Kidney (tissue), 14 donors: ENCODE results near the gene PRICKLE1. TPM values are rescaled to one million over a fixed set of nuclear protein-coding genes. Genes with fewer than 3 reads are reported as not detected.

ENCODE experiments used
- DNase-seq, 5 donors: peaks; one replicate each; pipeline ENCODE4 v3.0.0-alpha.2; 2013 to 2020
- FAIRE-seq: peaks from 2 replicates; lab custom pipeline; 2012; peaks lifted over from hg19 to GRCh38; lab: Jason Lieb, UNC
- H3K27ac ChIP-seq, 2 donors: one replicate each; pipeline ENCODE4 v1.7.0; 2013; ENCODE audit warnings: low read depth in 2 of 2, low read length in 2 of 2, inconsistent platforms in 1 of 2
- H3K27me3 ChIP-seq: one replicate; pipeline ENCODE4 v1.7.1; 2013; ENCODE audit warnings: low read length, inconsistent platforms; ENCODE audit not compliant: control insufficient read depth, insufficient read depth
- H3K36me3 ChIP-seq, 3 donors: one replicate each; pipeline versions ENCODE4 v1.7.0 to v1.7.1; 2013; ENCODE audit warnings: low read length in 3 of 3, control low read depth in 1 of 3, inconsistent platforms in 1 of 3; ENCODE audit not compliant: insufficient read depth in 3 of 3, control insufficient read depth in 2 of 3
- H3K4me1 ChIP-seq, 3 donors: one replicate each; pipeline versions ENCODE4 v1.7.0 to v1.7.1; 2013; ENCODE audit warnings: low read length in 3 of 3, inconsistent platforms in 1 of 3, low read depth in 1 of 3; ENCODE audit not compliant: control insufficient read depth in 2 of 3, insufficient read depth in 2 of 3
- H3K4me3 ChIP-seq, 3 donors: one replicate each; pipeline versions ENCODE4 v1.7.0 to v1.8.1; 2013; ENCODE audit warnings: low read length in 3 of 3, control low read depth in 1 of 3, inconsistent platforms in 1 of 3
- H3K9ac ChIP-seq, 3 donors: one replicate each; pipeline versions ENCODE4 v1.7.0 to v1.7.1; 2013; ENCODE audit warnings: low read length in 3 of 3, control low read depth in 1 of 3, inconsistent platforms in 1 of 3
- H3K9me3 ChIP-seq, 3 donors: one replicate each; pipeline versions ENCODE4 v1.7.0 to v1.7.1; 2013; ENCODE audit warnings: low read length in 3 of 3, control low read depth in 1 of 3, inconsistent platforms in 1 of 3; ENCODE audit not compliant: control insufficient read depth in 2 of 3, insufficient read depth in 1 of 3
- intact Hi-C: fragments of 100-400 bp; cut with DNase I; formaldehyde crosslinking; loops from one replicate; pipeline ENCODE4 v1.11.1; 2022
- polyA plus RNA-seq: library from polyadenylated mRNA; stranded (reverse); fragments of 350-450 nt; fragmentation: Illumina TruSeq; extraction: RNeasy Lipid Tissue Mini Kit (QIAGEN cat#74804); gene quantifications from one replicate; pipeline ENCODE4 v1.2.3, GENCODE V29; 2014; ENCODE audit warnings: low read depth, low replicate concordance; ENCODE audit not compliant: insufficient read depth
- total RNA-seq: library from RNA; stranded (reverse); fragmentation: NEBNext Ultra II Directional; extraction: Animal tissue kit (Norgen Biotek cat#: 25700); gene quantifications from one replicate; pipeline ENCODE4 v1.2.1, GENCODE V29; 2021
- TF ChIP-seq, protein P1 (sequence below): IDR thresholded peaks from 3 replicates; pipeline ENCODE4 v1.5.1; 2012; ENCODE audit warnings: mild to moderate bottlenecking, moderate library complexity, borderline replicate concordance; ENCODE audit not compliant: insufficient read depth; ENCODE audit errors: extremely low read depth
- donor health status: control.
- donor health status: control.
- donor health status: control.
- donor health status: control.
- donor health status: control.
- donor health status: DM: yes; HTN: yes; CAD: no.
- donor health status: Normal renal cell carcinoma (clear cell type).

The PRICKLE1 gene
- total and polyA plus RNA-seq, 2 donors from 2014 or later, result 3.9 to 21.7 TPM

DNA sequence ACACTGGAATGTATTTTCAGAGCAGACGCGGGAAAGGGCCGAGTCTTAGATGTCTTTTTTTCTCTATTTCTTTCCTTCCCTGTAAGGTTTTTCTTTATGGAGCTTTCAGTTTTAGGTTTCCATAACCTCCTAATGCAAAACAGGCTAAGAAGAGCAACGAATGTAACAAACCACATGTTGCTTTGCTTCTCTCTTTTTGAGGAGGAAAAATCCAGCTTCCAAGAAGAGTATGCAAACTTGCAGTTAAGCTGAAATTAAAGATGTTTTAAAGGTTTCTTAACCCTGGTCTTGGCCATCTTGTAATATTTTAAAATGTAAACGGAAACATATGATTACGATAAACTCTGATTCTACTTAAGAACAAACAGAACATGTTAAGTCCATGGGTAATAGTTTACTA lies 86.9 kb downstream of the PRICKLE1 start:
- Histone ChIP-seq H3K4me1 (peaks cover 0 to 3% (median 0%) of the 10 kb centered on the region in 3 donors), H3K4me3 (no peak overlapping the region), H3K27ac (no peak overlapping the region), H3K27me3 (no peaks in the 10 kb centered on the region), H3K9me3 (no peaks in the 10 kb centered on the region), H3K9ac (no peak overlapping the region), H3K36me3 (no peaks in the 10 kb centered on the region)
- FAIRE-seq, result no peak
- DNase-seq, result no peak
- TF ChIP-seq, protein P1, sequence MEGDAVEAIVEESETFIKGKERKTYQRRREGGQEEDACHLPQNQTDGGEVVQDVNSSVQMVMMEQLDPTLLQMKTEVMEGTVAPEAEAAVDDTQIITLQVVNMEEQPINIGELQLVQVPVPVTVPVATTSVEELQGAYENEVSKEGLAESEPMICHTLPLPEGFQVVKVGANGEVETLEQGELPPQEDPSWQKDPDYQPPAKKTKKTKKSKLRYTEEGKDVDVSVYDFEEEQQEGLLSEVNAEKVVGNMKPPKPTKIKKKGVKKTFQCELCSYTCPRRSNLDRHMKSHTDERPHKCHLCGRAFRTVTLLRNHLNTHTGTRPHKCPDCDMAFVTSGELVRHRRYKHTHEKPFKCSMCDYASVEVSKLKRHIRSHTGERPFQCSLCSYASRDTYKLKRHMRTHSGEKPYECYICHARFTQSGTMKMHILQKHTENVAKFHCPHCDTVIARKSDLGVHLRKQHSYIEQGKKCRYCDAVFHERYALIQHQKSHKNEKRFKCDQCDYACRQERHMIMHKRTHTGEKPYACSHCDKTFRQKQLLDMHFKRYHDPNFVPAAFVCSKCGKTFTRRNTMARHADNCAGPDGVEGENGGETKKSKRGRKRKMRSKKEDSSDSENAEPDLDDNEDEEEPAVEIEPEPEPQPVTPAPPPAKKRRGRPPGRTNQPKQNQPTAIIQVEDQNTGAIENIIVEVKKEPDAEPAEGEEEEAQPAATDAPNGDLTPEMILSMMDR, result no peak
- intact Hi-C loops, result no loop called here

GRCh38 chr12:42498549-42499247 lies 90.8 kb downstream of the PRICKLE1 start:
- no peak overlapping the region for H3K4me3 ChIP-seq
- intact Hi-C loops, result no loop called here
- no peaks in the 10 kb centered on the region for H3K36me3 ChIP-seq
- H3K27me3 ChIP-seq, result no peaks in the 10 kb centered on the region
- H3K9me3 ChIP-seq, result no peaks in the 10 kb centered on the region
- TF ChIP-seq, protein P1, result no peak
- no peak for FAIRE-seq
- H3K27ac ChIP-seq, result no peak overlapping the region
- H3K4me1 ChIP-seq, result no peaks in the 10 kb centered on the region
- H3K9ac ChIP-seq, result no peak overlapping the region
- DNase-seq, result no peak

DNA sequence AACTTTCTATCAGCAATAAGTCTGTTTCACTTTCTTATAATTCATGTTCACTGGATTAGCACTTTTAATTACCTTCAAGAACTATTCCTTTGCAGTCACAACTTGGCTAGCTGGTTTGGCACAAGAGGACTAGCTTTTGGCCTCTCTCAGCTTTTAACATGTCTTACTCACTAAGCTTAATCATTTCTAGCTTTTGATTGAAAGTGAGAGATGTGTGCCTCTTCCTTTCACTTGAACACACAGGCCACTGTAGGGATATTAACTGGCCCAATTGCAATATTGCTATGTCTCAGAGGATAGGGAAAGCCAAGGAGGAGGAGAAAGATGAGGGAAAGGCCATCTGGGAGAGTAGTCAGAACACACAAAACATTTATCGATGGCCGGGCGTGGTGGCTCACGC lies 92.7 kb downstream of the PRICKLE1 start:
- intact Hi-C loops, result no loop called here
- no peaks in the 10 kb centered on the region for H3K36me3 ChIP-seq
- H3K4me3 ChIP-seq, result no peak overlapping the region
- no peak for DNase-seq
- FAIRE-seq, result no peak
- no peaks in the 10 kb centered on the region for H3K9me3 ChIP-seq
- H3K27me3 ChIP-seq, result no peaks in the 10 kb centered on the region
- no peak overlapping the region for H3K9ac ChIP-seq
- no peaks in the 10 kb centered on the region for H3K4me1 ChIP-seq
- H3K27ac ChIP-seq, result no peak overlapping the region
- TF ChIP-seq, protein P1, result no peak

DNA sequence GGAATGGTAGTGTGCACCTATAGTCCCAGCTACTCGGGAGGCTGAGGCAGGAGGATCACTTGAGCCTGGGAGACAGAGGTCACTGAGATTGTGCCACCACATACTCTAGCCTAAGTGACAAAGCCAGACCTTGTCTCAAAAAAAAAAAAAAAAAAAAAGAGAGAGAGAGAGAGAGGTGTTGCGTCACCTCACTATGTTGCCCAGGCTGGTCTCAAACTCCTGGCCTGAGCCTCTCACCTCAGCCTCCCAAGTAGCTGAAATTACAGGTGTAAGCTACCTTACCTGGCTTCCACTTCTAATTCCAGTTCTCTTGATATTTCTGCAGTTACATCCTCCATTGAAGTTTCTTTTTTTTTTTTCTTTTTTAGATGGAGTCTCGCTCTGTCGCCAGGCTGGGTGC lies 94.3 kb downstream of the PRICKLE1 start:
- Histone ChIP-seq H3K4me1 (no peaks in the 10 kb centered on the region), H3K9me3 (no peaks in the 10 kb centered on the region), H3K36me3 (no peaks in the 10 kb centered on the region), H3K4me3 (no peak overlapping the region), H3K27me3 (no peaks in the 10 kb centered on the region), H3K9ac (no peak overlapping the region), H3K27ac (no peak overlapping the region)
- TF ChIP-seq, protein P1, result no peak
- FAIRE-seq (no peak), DNase-seq (no peak)
- intact Hi-C loops, result no loop called here
